NCI-H1105 treated with DMSO at 0.1 percent for 48 hours (cell line): ENCODE data around the gene MAPK8.
A peak's percentile ranks its signal among the peaks of the same experiment; 100 is the strongest.

Source experiments
- DNase-seq: peaks from one replicate; lab custom pipeline; 2025; lab: John Stamatoyannopoulos, UW

MAPK8 gene

DNA sequence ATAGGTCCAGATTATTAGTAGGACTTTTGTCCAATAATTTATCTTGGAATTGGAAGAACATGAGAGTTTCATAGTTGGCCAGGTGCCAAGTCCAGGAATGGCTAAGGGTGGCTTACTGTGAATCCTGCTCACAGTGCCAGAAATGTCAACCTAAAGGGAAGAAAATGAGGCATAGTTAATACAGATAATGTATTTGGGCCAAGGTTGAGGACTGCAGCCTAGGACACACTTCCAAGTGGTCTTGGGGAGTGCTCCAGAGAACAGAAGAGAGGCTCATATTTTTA lies 78.2 kb downstream of the MAPK8 start:
- DNase-seq = no peak

GRCh38 chr10:48389272-48389671 lies 82.8 kb downstream of the MAPK8 start:
- peak; percentile 9 for DNase-seq

- DNase-seq = no peak
Measured at GRCh38 chr10:48389846-48390557, 83.5 kb downstream of the MAPK8 start.

GRCh38 chr10:48390558-48390871 lies 84.0 kb downstream of the MAPK8 start:
- DNase-seq = no peak

DNA sequence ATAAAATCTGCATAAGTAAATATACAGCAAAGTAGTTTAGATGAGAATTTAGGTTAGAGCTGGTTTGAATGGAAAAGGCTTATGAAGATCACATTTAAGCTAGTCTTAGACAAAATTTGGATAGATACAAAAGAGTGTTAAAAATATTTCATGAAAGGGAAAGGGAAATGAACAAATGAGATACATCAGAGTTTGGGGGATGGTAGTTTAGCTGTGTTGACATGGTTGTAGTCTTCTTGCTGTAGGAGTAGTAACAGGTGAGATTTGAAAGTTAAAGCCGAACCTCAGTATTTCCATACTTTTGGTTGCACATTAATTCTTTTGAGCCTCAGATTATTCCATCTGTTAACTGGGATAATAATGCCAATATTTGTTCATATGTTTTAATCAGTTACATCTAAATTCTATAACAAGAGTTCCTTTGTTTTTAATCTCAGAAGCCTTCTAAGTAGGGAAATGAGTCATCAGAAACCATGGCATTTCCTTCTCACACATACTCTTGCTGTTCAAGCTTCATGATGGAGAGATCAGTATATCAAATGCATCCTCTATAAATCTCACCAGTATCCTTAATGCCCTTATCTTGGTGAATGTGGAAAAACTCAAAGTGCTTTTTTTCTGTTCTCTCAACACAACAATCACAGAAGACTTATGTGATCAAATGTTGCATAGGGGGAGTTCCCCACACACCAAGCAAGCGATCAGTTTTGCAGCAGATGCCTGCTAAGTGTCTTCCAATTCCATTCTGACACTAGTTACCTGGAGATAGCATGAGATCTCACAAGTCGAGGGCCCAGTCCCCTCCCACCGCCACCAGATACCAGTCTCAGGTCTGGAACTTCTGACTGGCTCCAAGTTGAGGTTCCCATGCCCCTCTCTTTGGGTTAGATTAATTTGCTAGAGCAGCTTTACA lies 84.7 kb downstream of the MAPK8 start:
- no peak for DNase-seq

- no peak for DNase-seq
Measured at GRCh38 chr10:48391994-48392393, 85.5 kb downstream of the MAPK8 start.

DNA sequence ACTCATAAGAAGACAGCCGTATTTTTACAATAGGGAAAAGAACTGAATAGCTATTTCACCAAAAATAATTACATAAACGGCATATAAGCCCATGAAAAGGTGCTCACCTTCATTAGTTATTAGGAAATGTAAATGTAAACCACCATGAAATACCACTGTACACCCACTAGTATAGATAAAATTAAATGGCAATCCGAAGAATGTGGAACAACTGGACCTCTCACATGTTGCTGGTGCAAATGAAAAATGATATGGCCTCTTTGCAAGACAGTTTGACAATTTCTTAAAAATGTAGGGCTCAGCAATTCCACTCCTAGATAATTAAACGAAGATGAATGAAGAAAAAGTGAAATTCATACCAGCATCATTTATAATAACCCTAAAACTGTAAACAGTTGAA lies 91.8 kb downstream of the MAPK8 start:
- no peak for DNase-seq

DNA sequence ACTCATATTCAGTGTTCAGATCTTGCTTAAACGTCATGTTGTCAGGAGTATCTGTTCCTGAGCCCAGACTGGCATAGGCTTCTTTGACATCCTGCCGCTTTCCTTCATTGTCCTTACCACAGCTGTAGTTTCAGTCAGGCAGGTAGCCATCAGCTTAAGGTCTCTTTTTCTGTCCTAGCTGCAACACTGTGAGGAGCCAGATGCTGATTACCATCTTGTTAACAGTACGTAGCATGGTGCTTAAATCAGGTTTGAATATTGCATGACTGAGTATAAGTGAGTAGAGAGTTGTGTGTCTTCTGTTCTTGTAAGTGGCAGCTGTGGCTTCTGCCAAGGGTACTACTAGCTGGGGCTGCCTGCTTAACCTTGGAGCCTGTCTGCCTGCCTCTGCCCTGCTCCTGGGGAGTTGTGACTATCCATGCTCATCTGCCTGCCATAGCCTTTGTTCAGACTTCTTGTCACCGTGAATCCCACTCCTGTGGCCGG lies 92.6 kb downstream of the MAPK8 start:
- DNase-seq = no peak

GRCh38 chr10:48399551-48399950 lies 93.1 kb downstream of the MAPK8 start:
- no peak for DNase-seq

DNA sequence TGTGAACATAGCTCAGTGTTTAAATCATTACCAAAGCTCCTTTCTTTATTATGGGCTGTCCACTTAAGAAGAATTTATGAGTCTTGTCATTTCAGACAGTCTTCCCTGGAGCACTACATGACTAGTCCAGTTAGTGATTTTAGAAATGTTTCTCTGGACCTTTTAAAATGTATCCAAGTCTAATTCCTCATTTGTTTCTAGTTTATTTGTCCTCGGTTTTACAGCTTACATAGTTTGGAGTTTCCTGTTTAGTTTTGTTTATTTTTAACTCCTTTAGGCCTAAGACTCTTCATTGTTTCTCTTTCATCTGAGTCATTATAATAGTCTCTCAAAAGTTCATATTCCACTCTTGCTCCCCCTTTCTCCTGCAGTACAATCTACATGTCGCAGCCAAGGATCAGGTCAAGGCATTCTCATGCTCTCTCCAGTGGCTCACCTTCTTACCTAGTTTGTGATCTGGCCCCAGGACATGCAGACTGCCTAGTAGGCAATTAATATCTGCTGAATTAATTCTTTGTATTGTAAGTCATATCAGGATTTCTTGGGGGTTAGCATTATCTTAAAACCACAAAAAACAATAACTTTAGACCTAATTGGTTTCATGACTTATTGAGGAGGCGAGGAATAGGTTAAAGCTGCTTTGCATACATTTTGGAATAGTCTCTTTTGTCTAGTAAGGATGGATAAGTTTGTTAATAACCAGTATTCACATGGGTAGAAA lies 93.8 kb downstream of the MAPK8 start:
- DNase-seq = no peak

- no peak for DNase-seq
Measured at GRCh38 chr10:48400850-48401220, 94.4 kb downstream of the MAPK8 start.

- no peak for DNase-seq
Measured at GRCh38 chr10:48404646-48405045, 98.2 kb downstream of the MAPK8 start.

- DNase-seq = no peak
Measured at GRCh38 chr10:48406204-48406603, 99.7 kb downstream of the MAPK8 start.

GRCh38 chr10:48406658-48407057 lies 100.2 kb downstream of the MAPK8 start:
- DNase-seq = no peak

GRCh38 chr10:48410503-48410902 lies 104.0 kb downstream of the MAPK8 start:
- no peak for DNase-seq

GRCh38 chr10:48411510-48411909 lies 105.0 kb downstream of the MAPK8 start:
- no peak for DNase-seq

- no peak for DNase-seq
Measured at GRCh38 chr10:48412081-48412480, 105.6 kb downstream of the MAPK8 start.

- no peak for DNase-seq
Measured at GRCh38 chr10:48412933-48413332, 106.5 kb downstream of the MAPK8 start.

DNA sequence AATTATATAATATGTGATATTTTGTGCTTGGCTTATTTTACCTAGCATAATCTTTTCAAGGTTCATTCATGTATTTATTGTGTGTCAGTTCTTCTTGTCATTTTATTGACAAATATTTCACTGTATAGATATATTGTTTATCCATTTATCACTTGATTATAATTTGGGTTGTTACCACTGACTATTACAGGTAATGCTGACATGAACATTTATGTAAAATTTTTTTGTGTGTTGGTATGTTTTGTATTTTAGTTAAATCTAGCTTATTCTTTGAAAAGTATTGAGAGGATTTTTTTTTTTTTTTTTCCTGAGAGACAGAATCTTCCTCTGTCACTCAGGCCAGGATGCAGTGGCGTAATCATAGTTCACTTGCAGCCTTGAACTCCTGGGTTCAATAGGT lies 107.7 kb downstream of the MAPK8 start:
- DNase-seq = no peak

GRCh38 chr10:48414778-48415177 lies 108.3 kb downstream of the MAPK8 start:
- no peak for DNase-seq

GRCh38 chr10:48416584-48417232 lies 110.2 kb downstream of the MAPK8 start:
- DNase-seq = no peak

DNA sequence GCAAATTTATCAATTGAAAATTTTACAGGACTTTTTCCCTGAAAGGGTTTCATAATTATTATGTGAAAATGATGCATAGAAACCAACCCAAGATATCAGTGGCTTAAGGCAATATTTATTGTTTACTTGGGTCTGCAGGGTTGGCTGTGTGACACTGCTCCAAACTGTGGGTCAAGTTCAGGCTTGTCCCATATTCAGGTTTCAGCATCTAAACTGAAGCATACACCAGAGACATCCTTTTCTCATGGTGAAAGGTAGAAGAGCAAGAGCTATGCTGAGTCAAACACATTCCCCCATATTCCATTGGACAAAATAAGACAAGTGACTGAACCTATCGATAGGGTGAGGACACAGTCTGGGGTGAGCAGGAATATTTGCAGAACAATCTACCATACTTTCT lies 110.9 kb downstream of the MAPK8 start:
- peak; percentile 8 for DNase-seq
